HL-60/S4 treated with phorbol 12-myristate 13-acetate at 8.2 ng/mL for 4 days and 3 days (cell line): ENCODE data around the gene RPL28.
"Not testable (repeated sequence)": the region's sequence is repeated elsewhere in the genome, so short reads cannot be mapped to it uniquely, and the experiment has no call there.

Experiments used
- in situ Hi-C: fragments of 300-500 bp; cut with MboI; formaldehyde crosslinking; loops from 2 replicates; pipeline ENCODE4 v1.15.0; 2022; ENCODE audit warnings: low sequenced_read_pairs

RPL28 gene

DNA sequence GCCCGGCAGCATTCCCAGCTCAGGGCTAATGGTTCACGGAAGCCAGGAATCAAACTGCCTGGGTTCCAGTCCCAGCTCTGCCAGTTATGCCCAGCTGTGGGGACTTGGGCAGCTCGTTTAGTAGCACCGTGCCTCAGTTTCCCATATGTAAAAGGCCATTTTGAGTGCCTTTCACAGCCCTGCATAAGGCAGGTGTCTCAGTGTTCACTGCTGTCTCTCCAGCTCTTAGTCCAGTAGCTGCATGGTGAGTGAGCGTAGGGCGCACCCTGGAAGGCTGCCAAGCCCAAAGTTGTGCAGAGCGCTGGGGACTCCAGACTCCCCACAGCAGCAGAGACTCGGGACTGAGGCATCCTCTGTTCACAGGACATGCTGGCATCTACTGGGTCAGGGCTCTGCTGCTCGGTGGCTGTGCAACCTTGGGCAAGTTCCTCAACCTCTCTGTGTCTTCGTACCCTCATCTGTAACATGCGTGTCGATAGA is 5.5 kb downstream of the RPL28 start:
- in situ Hi-C loops: no loop called here

DNA sequence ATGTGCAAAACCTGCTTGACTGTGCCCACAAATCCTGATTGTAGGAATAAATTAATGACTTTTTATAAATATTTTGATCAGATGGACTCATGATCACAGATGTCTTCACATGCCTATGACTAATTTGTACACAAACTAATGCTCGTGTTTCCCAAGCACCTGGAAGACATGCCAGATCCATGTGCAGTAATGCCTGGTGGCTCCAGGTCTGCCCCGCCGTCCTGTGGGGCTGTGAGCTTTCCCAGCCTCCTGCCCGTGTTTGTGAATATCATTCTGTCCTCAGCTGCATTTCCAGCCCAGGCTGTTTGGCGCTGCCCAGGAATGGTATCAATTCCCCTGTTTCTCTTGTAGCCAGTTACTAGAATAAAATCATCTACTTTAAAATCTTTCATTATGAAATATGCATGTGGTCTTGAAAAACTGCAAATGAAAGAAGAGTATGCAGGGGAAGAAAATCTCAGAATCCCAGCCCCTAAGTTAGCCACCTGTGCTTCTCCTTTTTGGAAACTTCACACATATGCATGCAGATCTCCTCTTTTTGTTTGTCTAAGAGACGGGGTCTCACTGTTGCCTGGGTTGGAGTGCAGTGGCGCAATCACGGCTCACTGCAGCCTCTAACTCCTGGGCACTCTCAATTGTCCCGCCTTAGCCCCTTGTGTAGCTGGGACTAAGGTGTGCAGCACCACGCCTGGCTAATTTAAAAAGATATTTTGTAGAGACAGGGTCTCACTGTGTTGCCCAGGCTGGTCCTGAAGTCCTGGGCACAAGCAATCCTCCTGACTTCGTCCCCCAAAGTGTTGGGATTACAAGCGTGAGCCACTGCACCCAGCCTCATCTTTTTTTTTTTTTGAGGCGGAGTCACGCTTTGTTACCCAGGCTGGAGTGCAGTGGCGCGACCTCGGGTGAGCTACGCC is 6.2 kb downstream of the RPL28 start:
- in situ Hi-C loops: no loop called here

DNA sequence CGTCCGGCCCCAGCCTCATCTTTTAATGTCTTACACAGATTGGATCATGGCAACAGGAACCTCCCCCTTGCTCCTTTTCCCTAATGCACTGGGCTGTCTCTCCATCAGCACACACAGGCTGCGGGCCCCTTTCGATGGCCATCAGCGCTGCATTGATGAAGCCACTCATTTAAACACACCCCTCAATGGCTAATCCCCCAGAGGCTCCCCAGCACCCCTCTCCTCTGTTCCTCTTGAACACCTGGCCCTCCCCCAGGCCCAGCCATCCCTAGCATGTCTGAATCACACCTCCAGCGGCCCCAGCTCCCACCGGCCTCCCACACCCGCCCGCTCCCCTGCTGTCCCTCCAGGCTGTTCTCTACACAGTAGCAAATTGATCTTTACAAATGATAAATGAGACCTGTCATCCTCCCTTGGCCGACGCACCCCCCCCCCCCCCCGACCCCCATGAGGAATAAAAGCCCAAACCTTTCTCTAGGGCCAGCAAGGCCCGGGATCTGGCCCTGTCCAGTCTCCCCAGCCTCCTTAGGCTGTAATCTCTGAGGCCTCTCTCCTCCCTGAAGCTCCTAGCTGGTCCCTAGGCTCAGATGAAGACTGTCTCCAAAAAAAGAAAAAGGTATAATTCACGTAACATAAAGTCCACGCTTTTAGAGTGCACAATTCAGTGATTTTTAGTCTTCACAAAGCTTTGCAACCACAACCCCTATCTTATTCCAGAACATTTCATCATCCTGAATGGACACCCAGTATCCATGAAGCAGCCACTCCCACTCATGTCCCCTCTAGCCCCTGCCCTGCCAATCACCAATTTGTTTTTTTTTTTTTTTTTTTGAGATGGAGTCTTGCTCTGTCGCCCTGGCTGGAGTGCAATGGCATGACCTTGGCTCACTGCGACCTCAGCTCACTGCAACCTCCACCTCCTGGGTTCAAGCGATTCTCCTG is 7.4 kb downstream of the RPL28 start:
- in situ Hi-C loops: no loop called here

DNA sequence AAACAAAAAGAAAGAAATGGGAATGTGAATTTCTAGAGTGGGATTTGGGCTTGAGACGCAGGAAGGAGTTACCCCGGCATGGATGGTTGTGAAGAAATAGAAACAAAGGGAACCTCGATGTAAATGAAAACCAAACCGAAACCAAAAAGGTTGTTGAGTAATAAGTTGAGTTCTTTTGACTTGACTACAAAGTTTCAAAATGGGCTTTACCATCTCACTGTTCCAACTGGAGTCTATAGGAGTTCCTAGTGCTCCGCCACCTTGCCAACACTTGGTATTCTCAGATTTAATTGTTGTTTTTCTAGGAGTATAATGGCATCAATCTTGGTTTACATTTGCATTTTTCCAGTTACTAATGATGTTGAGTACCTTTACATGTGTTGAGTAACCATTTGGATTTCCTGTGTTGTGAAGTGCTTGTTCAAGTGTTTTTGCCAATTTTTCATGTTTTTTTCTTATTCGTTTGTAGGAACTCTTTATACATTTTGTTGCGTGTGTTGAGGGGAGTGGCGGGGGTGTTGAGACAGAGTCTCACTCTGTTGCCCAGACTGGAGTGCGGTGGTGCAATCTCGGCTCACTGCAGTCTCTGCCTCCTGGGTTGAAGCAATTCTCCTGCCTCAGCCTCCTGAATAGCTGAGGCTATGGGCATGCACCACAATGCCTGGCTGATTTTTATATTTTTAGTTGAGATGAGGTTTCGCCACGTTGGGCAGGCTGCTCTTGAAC is 12.6 kb downstream of the RPL28 start:
- in situ Hi-C loops: no loop called here

DNA sequence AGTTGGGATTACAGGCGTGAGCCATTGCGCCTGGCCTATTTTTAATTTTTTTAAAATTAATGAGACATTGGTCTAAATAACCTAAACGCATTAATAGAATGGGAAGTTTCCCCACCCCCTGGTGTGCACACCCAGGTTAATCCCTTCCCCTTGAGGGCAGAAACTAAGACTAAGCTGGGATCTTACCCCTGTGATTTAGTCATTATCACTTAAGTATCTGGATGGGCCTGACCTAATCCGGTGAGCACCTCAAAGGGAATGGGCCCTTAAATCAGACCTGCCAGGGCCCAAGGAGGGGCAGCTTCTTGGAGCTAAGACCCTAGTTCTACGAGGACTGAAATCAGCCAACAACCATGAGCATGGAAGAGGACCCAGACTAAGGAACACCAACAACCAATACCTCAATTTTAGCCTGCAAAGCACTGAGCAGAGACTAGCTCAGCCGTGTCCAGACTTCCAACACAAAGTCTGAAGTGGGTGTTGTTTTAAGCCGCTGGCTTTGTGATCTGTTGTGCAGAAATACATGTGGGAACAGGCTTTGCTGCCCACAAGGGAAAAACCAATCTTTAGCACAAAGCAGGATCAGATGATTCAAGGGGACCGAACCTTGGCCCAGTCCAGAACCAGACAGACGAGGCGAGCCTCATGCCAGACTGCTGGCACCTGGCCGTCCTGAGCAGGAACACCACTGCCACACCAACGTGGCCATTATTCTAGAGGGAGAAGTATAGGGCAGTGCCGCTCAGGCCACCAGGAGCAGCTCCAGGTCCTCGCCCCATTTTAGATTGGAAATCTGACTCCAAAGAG is 14.8 kb downstream of the RPL28 start:
- in situ Hi-C loops: no loop called here

DNA sequence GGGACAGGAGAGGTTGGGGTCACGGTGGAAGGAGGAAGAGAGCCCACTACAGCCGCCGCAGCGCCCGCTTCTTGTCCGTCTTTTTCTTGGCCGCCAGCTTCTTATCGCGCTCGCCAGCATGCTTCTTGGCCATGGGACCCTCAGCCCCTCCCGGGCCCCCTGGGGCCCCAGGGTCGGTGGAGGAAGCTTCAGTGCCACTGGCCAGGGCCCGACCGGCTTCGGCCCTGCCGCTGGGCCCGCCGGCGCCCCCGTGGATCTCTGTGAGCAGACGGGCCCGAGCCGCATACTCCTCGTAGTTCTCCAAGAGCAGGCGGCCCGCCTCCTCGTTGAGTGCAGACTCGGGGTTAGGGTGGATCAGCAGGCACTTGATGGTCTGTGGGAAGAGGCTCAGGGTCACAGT is 15.7 kb downstream of the RPL28 start:
- in situ Hi-C loops: not testable (repeated sequence)

DNA sequence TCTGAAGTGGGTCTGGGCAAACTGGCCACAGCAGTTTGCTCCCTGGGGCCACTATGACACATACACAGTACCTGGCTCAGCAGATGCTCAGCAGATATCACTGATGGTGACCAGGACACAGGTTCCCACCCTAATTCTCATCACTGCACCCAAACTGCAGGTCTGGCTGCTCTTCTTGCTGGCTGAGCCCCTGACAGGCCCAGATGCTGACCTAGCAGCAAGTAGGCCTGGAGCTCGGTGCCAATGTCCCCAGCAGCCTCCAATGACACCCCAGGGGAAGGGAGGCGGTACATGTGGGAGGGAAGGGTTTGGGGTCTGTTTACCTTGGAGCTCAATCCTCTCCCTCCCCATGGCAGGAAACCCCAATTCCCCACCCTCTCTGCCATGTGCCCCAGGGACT is 16.8 kb downstream of the RPL28 start:
- in situ Hi-C loops: no loop called here

DNA sequence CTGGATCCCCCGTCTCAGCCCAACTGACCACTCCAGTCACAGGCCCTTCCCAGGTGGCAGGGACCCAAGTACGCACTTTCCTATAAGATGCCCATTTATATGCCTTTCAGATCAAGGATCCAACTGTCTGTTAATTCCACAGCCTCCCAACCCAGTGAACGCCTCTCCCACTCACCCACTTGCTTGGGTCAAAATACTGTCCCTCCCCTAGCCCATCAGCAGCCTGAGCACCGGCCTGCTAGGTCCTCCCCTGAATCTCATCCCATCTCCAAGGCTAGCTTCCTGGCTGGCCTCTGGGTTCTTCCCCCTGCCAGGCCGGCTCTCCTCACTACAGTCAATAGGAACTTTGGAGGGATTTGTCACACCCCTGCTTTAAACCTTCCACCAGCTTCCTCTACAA is 19.9 kb downstream of the RPL28 start:
- in situ Hi-C loops: no loop called here

DNA sequence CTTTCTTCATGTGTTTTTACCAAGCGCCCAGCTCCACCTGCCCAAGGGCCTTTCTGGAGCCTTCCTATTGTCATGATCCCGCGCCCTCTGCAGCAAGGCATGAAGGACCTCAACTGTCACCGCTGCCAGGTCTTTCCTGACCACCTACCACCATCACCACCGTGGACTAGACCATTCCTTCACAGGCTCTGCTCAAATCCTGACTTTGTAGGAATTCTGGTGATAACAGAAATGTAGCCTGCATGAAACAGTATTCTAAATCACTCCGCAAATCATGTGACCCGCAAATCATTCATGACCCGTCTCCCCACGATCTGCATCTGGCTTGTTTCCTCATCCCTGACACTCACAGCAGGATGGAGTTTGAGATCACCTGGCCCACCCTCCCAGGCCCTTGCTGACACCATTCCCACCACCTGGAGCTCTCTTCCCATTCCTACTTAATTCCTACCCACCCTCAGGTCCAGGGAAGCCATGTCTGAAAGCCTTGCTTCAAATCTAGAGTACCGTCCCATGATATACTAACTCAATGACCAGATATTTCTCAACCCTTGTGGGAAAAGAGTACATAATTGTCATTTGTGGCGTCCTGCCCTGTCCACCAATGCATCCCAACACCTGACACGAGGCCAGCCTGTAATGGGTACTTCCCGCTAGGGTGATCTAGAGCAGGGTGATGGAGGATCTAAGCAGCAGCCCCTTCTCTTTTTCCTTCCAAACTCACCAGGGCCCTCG is 20.5 kb downstream of the RPL28 start:
- in situ Hi-C loops: no loop called here

DNA sequence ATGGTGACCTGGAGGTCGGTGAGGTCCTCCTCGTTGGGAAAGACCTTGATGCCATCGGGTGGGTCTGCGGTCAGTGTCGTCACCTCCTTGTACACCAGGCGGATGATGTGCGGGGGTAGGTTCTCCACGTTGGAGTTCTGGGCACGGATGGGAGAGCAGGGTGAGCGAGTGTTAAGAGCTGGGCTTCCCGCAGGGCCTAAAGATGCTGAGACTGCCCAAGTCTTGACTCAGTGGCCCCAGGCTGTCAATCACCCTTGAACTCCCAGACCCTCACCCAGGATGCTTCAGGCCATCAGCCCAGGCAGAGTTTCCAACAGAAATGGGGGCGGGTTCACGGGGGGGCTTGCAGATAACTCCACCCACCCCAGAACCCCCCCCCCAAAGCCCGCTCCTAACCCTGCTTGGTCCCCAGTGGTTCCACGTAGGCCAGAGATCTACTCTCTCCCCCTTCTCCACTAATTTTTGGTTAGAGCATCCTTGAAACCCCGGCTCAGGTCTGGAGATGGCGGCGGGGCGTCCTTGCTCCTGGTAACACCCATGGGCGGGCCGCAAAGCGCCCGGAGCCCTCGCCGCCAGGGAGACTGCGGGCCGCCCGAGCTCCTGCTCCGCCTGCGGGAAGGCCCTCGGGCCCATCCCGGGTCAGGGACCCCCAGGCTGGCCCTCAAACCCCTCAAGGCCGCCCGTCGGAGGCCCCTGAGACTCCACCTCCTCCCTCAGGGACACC is 21.3 kb downstream of the RPL28 start:
- in situ Hi-C loops: no loop called here

DNA sequence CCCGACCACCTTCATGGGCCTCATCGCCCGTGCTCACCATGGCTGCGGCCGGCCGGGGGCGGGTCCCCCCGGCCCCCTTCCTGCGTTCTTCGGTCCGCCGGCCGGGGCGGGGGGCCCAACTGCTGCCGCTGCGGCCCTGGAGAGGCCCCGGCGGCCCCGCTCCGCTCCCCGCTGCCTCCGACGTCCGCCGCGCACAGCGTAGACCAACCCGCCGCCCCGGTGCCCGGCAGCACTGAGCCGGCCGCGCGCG is 21.7 kb downstream of the RPL28 start, which contains the start of gene UBE2S:
UBE2S (minus strand) TSS at position 239 of the 250 bp plus-strand sequence; CDS start at position 40, 199 bp downstream.
- in situ Hi-C loops: not testable (repeated sequence)

DNA sequence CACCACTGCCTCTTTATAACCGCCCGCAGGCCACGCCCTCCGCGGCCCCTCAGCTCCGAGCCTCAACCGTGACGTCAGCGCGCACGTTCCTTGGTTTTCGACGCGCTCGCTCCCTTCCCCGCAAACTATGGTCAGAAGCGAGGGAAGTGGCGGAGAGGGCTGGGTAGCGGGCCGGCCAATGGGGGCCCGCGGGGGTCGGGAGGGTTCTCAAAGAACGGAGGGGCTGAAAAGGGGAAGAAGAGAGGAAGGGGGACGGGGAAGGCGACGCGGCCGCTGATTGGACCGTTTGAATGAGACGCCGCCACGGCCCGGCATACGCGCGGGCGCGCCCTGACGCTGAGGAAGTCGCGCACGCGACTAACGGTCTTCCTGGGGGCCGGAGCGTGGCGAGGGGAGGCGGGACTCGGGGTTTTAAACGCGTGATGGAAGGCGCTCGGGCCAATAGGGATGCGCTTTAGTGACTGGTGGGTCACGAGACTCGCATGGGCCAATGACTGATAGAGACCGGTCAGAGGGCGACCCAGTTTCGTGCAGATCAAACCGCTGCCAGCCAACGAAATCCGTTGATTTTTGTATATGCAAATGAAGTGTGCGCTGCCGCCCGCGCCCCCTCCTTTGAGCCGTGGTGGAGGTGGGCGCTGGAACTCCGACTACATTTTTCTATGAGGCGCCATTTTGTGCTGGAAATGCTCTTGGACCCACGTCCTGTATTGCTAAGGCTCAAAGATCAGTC is 22.2 kb downstream of the RPL28 start:
- in situ Hi-C loops: no loop called here

DNA sequence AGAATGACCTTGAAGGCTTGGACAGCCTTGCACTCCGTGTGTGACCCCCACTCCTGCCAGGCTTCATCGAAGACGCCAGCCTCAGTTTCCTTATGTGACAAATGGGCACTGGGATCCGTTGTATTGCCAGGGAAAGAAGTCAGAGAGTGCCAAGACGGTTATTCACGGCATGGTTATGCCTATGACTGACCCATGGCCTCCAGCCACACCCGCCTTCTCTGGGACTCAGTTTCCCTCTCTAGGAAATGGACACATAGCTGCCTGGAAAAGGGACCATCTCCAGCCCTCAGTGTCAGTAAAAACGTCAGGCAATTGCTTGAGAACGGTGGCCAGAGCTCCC is 22.8 kb downstream of the RPL28 start:
- in situ Hi-C loops: no loop called here

DNA sequence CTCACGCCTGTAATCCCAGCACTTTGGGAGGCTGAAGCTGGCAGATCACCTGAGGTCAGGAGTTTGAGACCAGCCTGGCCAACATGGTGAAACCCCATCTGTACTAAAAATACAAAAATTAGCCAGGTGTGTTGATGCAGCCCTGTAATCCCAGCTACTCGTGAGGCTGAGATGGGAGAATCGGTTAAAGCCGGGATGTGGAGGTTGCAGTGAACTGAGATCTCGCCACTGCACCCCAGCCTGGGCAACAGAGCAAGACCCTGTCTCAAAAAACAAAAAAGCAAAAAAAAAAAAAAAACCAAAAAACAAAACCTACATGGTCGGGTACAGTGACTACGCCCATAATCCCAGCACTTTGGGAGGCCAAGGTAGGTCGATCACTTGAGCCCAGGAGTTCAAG is 23.4 kb downstream of the RPL28 start:
- in situ Hi-C loops: not testable (repeated sequence)

DNA sequence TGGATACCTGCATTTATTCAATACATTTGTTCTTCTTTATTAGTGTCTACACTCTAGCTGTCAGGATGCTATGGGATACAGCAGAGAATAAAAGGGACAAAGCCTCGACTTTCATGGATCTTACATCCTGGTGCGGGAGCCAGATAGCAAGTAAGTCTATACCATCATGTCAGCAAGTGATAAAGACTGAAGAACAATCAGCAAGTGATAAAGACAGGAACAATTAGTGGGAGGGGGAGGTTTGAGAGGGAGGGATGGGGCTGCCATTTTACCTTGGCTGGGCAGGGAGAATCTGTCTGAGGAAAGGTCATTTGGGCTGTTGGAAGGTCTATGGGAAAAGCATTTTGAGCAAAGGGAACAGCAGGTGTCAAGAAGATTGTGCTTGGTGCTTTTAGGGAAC is 24.4 kb downstream of the RPL28 start:
- in situ Hi-C loops: no loop called here

DNA sequence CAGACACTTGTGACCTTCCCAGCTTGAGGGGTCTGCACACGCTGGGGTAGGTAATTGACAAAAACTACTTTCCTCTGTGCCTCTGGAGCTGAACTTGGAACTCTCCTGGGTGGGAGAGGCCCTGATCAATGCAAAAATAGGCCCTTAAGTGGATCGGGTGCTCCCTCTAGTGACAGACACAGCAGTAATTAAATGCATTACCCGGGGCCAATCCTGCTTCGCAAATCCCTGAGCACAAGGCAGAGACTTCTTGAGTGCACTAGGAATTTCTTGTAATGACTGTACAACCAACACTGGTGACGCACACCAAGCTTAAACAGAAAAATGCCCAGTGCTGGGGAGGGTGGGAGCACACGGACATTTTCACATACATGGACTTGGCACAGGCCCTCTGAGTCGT is 32.5 kb downstream of the RPL28 start:
- in situ Hi-C loops: no loop called here

DNA sequence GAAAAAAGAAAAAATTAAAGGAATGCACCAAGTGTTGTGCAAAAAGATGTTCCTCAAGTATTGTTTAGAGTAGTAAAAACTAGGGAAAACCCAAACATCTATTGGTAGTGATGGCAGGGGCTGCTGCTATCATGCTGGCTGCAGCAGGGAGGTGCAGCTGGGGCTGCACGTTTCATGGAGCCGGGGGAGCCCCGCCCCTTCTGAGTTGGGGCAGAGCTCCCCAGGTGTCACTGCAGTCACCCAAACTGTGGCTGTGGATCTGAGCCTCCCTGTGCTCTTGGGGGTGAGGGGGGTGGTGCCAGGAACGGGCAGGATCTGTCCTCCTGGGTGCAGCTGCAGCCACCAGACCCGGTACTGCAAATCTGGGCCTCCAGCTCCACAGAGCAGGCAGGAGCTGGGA is 33.4 kb downstream of the RPL28 start:
- in situ Hi-C loops: no loop called here

DNA sequence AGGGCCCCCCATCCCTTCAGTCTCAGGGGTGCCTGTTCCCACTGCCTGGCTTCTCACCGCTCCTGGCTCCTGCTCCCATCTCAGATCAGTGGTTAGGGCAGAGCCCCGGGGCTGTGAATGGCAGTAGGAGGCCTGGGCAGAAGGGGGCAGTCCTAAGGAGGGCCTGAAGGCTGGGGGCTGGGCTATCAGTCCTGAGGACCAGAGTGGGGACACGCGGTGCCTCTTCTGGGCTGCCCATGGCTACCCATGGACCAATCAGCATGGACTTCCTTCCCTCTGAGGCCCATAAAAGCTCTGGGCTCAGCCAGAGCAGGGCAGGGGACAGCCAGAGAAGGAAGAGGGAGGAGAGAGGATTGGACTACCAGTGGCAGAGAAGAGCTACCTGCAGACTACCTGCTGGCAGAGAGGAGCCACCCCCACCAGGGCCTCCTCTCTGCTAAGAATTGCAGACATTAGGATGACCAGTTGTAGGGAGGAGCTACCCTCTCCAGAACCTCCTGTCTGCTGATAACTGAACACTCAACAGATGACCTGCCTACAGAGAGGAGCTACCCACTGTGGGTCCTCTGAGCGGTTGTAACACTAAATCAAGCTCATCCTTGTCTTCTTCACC is 34.0 kb downstream of the RPL28 start:
- in situ Hi-C loops: no loop called here
